Measurements from ENCODE around the gene CAPN2.

CAPN2 gene

DNA sequence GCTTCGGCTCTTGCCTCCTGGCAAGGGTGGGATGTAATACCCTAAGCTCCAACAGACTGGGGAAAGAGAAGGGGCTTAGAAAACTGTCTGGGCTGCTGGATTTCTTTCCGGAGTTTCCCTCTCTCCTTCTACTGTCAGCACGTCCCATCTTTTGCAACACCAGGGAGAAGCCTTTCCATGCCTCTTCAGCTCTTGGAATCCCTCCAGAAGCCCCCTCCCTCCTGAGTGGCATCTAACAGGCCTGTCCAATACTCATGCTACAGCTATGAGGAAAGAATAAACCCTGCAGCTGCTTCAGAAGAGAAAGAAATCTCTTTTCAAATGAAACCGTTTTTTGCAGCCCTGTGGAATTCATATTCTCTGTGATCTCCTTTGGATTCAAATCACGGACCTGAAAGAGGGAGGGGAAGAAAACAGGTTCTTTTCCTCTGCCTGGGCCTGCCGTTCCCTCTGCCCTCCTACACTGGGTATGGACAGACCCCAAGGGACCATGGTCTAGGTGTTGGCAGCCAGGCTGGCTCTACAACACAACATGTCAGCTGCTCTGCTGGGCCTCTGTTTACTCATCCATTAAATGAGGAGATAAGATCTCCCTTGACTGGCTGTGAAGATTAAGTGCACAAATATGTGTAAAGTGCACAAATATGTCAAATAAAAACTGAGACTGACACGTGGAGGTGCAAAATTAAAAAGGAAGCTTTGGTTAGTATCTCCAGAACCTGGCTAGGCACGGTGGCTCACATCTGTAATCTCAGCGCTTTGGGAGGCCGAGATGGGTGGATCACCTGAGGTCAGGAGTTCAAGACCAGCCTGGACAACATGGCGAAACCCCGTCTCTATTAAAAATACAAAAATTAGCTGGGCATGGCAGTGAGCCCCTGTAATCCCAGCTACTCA lies 6.0 kb upstream of the CAPN2 start:
- Mint-ChIP-seq H3K4me3 (peak overlapping the region in 1 of 3 experiments; percentile 14), H3K36me3 (ENCODE audit: low read depth) (no peaks in the 10 kb centered on the region), H3K4me1 (peaks cover 56% of the 10 kb centered on the region), H3K9me3 (no peaks in the 10 kb centered on the region), H3K27me3 (ENCODE audit: low read depth) (peaks cover 7% of the 10 kb centered on the region), H3K27ac (peak overlapping the region; percentile 72 to 92 (median 91))
- TF ChIP-seq CTCF (IDR thresholded peaks at IDR 0.05; ENCODE audit: unreplicated experiment in 3 of 3), result no peak

DNA sequence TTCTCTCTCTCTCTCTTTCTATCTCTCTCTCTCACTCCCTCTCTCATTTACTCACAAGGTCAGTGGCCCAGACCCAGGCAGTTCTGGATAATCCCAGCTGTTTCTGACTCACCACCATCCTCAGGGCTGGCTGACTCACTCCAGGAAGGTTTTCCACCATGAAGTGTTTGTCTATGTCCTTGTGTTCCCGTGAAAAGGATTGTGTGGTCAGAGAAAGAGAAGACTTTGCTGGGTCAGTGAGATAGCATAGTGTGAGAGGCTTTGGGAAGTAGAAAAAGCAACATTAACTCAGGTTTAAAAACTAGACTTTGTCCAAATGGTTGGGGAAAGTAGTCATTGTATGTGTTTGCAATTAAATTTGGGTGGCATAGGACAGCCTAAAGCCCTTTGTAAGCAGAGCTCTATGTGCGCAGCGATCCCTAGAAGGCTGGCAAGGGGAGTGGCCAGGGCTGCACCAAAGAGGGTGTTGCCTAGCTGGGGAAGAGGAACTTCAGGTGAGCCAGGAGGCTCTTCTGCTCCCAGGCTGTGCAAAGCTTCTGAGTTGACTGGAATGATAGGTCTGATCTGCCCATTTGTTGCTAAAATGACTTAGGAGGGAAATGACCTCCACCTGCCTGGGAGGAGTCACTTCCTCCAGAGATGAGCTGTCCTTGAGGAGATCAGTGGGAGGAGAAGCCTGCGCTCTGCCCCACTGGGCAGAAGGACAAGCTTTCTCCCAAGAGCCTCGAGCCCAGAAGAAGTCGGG lies 4.9 kb upstream of the CAPN2 start:
- Mint-ChIP-seq H3K36me3 (ENCODE audit: low read depth) (no peaks in the 10 kb centered on the region), H3K4me3 (peak overlapping the region in 1 of 3 experiments; percentile 35), H3K27me3 (ENCODE audit: low read depth) (peaks cover 7% of the 10 kb centered on the region), H3K27ac (peak overlapping the region; percentile 60 to 82 (median 69)), H3K4me1 (peaks cover 54% of the 10 kb centered on the region), H3K9me3 (no peaks in the 10 kb centered on the region)
- no peak for TF ChIP-seq CTCF (IDR thresholded peaks at IDR 0.05; ENCODE audit: unreplicated experiment in 3 of 3)

- Mint-ChIP-seq H3K27me3 (ENCODE audit: low read depth) (peaks cover 7% of the 10 kb centered on the region), H3K27ac (peak overlapping the region in 2 of 3 experiments; percentile 69 to 82), H3K9me3 (no peaks in the 10 kb centered on the region), H3K36me3 (ENCODE audit: low read depth) (no peaks in the 10 kb centered on the region), H3K4me1 (peaks cover 56% of the 10 kb centered on the region), H3K4me3 (peak overlapping the region in 1 of 3 experiments; percentile 18)
- no peak for TF ChIP-seq CTCF (IDR thresholded peaks at IDR 0.05; ENCODE audit: unreplicated experiment in 3 of 3)
These were observed 4.4 kb upstream of the CAPN2 start for GRCh38 chr1:223708001-223708359.

DNA sequence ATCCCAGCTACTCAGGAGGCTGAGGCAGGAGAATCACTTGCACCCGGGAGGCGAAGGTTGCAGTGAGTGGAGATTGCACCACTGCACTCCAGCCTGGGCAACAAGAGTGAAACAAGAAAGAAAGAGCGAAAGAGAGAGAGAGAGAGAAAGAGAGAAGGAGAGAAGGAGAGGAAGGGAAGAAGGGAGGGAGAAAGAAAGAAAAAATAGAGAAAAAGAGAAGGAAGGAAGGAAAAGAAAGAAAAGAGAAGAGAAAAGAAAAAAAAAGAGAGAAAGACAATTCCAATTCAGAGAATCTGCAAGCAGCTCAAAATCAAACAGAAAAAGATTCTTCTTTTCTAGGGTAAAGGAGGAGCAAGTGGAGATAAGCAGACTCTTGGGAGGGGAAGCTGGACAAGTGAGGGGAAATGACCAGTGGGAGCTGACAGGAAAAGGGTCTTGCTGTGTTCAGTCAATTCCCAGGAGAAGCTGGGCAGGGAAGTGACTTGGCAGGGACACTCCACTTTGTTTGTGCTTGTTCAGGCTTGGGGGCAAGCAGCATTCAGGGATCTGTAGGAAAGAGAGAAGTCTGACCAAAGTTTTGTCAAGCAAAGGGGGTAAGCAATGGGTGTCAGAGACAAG lies 3.6 kb upstream of the CAPN2 start:
- no peaks in the 10 kb centered on the region for H3K36me3 Mint-ChIP-seq (ENCODE audit: low read depth)
- peak overlapping the region; percentile 7 to 90 (median 12) for H3K27ac Mint-ChIP-seq
- peaks cover 7% of the 10 kb centered on the region for H3K27me3 Mint-ChIP-seq (ENCODE audit: low read depth)
- peaks cover 64% of the 10 kb centered on the region for H3K4me1 Mint-ChIP-seq
- H3K9me3 Mint-ChIP-seq, result no peaks in the 10 kb centered on the region
- TF ChIP-seq CTCF (IDR thresholded peaks at IDR 0.05; ENCODE audit: unreplicated experiment in 3 of 3), result no peak
- H3K4me3 Mint-ChIP-seq, result peak overlapping the region; percentile 39 to 50 (median 44)

- H3K27me3 Mint-ChIP-seq (ENCODE audit: low read depth), result peaks cover 7% of the 10 kb centered on the region
- peaks cover 66% of the 10 kb centered on the region for H3K4me1 Mint-ChIP-seq
- peak overlapping the region; percentile 29 to 90 (median 78) for H3K27ac Mint-ChIP-seq
- peak; percentile 45 to 57 (median 53) for TF ChIP-seq CTCF (IDR thresholded peaks at IDR 0.05; ENCODE audit: unreplicated experiment in 3 of 3)
- H3K36me3 Mint-ChIP-seq (ENCODE audit: low read depth), result no peaks in the 10 kb centered on the region
- H3K9me3 Mint-ChIP-seq, result no peaks in the 10 kb centered on the region
- H3K4me3 Mint-ChIP-seq, result peak overlapping the region; percentile 40 to 81 (median 69)
These were observed 2.7 kb upstream of the CAPN2 start for GRCh38 chr1:223709598-223709997.
